Upper lobe of right lung (tissue), 1 donor: Measurements from ENCODE around the gene DPY19L1. TPM values are rescaled to one million over a fixed set of nuclear protein-coding genes. Genes with fewer than 3 reads are reported as not detected.

Source experiments
- ATAC-seq: fragments of 200-7000 bp; cut with Tn5 transposase; one replicate; pipeline ENCODE4 v1.9.1; 2020; ENCODE audit warnings: mild to moderate bottlenecking, moderate library complexity
- DNase-seq: peaks from one replicate; pipeline ENCODE4 v3.0.0-alpha.2; 2020
- H3K27ac ChIP-seq: fragments of 200-600 bp; one replicate; pipeline ENCODE4 v1.8.0; 2022
- H3K27me3 ChIP-seq: fragments of 200-600 bp; one replicate; pipeline ENCODE4 v1.8.0; 2022; ENCODE audit warnings: mild to moderate bottlenecking
- H3K36me3 ChIP-seq: fragments of 200-600 bp; one replicate; pipeline ENCODE4 v1.8.0; 2022
- H3K4me1 ChIP-seq: fragments of 200-600 bp; one replicate; pipeline ENCODE4 v1.8.0; 2022
- H3K4me3 ChIP-seq: fragments of 200-600 bp; one replicate; pipeline ENCODE4 v1.8.0; 2022; ENCODE audit warnings: mild to moderate bottlenecking
- H3K9me3 ChIP-seq: fragments of 200-600 bp; one replicate; pipeline ENCODE4 v1.8.0; 2022
- CTCF ChIP-seq: fragments of 200-600 bp; IDR thresholded peaks from one replicate; pipeline ENCODE4 v1.8.0; 2022; ENCODE audit warnings: antibody characterized with exemption
- intact Hi-C: fragments of 100-400 bp; cut with DNase I; formaldehyde crosslinking; loops from one replicate; pipeline ENCODE4 v1.11.0; 2022
- total RNA-seq: library from RNA; stranded (reverse); fragmentation: NEBNext Ultra II Directional; extraction: Animal tissue kit (Norgen Biotek cat#: 25700); gene quantifications from one replicate; pipeline ENCODE4 v1.2.1, GENCODE V29; 2021
- donor health status: DM: no; HTN: yes; CAD: no; lungs with severe emphysema.

Gene DPY19L1
- total RNA-seq, 1 donor from 2014 or later: 52.0 TPM

- H3K27me3 ChIP-seq: no peaks in the 10 kb centered on the region
- H3K4me3 ChIP-seq: no peak overlapping the region
- no peak for TF ChIP-seq CTCF
- ATAC-seq: no peak
- no peak for DNase-seq
- no peaks in the 10 kb centered on the region for H3K36me3 ChIP-seq
- H3K9me3 ChIP-seq: no peaks in the 10 kb centered on the region
- no peak overlapping the region for H3K27ac ChIP-seq
- intact Hi-C loops: no loop called here
- H3K4me1 ChIP-seq: peaks cover 6% of the 10 kb centered on the region
Observed at GRCh38 chr7:35026150-35026549, 11.1 kb downstream of the DPY19L1 start.

GRCh38 chr7:35025369-35025870 lies 11.9 kb downstream of the DPY19L1 start:
- intact Hi-C loops: no loop called here
- Histone ChIP-seq H3K27me3 (no peaks in the 10 kb centered on the region), H3K36me3 (no peaks in the 10 kb centered on the region), H3K4me1 (peaks cover 6% of the 10 kb centered on the region), H3K9me3 (no peaks in the 10 kb centered on the region), H3K4me3 (no peak overlapping the region), H3K27ac (no peak overlapping the region)
- TF ChIP-seq CTCF: no peak
- ATAC-seq (no peak), DNase-seq (no peak)

- no peak for TF ChIP-seq CTCF
- Histone ChIP-seq H3K4me3 (no peak overlapping the region), H3K9me3 (no peaks in the 10 kb centered on the region), H3K27ac (no peak overlapping the region), H3K27me3 (no peaks in the 10 kb centered on the region), H3K4me1 (peaks cover 6% of the 10 kb centered on the region), H3K36me3 (no peaks in the 10 kb centered on the region)
- no peak for DNase-seq
- ATAC-seq: no peak
- intact Hi-C loops: no loop called here
Observed at GRCh38 chr7:35024298-35024697, 13.0 kb downstream of the DPY19L1 start.

GRCh38 chr7:35022725-35023124 lies 14.6 kb downstream of the DPY19L1 start:
- H3K9me3 ChIP-seq: no peaks in the 10 kb centered on the region
- intact Hi-C loops: no loop called here
- no peak overlapping the region for H3K27ac ChIP-seq
- H3K4me1 ChIP-seq: peaks cover 6% of the 10 kb centered on the region
- DNase-seq: no peak
- H3K4me3 ChIP-seq: no peak overlapping the region
- no peak for ATAC-seq
- H3K36me3 ChIP-seq: no peaks in the 10 kb centered on the region
- no peak for TF ChIP-seq CTCF
- no peaks in the 10 kb centered on the region for H3K27me3 ChIP-seq

- peaks cover 6% of the 10 kb centered on the region for H3K4me1 ChIP-seq
- no peak overlapping the region for H3K4me3 ChIP-seq
- TF ChIP-seq CTCF: no peak
- no peak for DNase-seq
- peak; percentile 50 for ATAC-seq
- H3K27me3 ChIP-seq: no peaks in the 10 kb centered on the region
- H3K9me3 ChIP-seq: no peaks in the 10 kb centered on the region
- H3K27ac ChIP-seq: no peak overlapping the region
- intact Hi-C loops: no loop called here
- peaks cover 6% of the 10 kb centered on the region for H3K36me3 ChIP-seq
Observed at GRCh38 chr7:35021445-35021844, 15.8 kb downstream of the DPY19L1 start.

GRCh38 chr7:35019801-35020200 lies 17.5 kb downstream of the DPY19L1 start:
- no peak overlapping the region for H3K4me3 ChIP-seq
- peaks cover 11% of the 10 kb centered on the region for H3K36me3 ChIP-seq
- ATAC-seq (no peak), DNase-seq (no peak)
- no peak for TF ChIP-seq CTCF
- peaks cover under 1% of the 10 kb centered on the region for H3K4me1 ChIP-seq
- no peaks in the 10 kb centered on the region for H3K27me3 ChIP-seq
- intact Hi-C loops: no loop called here
- H3K27ac ChIP-seq: no peak overlapping the region
- no peaks in the 10 kb centered on the region for H3K9me3 ChIP-seq
